ENCODE results near the gene ASPSCR1.

ASPSCR1 gene

DNA sequence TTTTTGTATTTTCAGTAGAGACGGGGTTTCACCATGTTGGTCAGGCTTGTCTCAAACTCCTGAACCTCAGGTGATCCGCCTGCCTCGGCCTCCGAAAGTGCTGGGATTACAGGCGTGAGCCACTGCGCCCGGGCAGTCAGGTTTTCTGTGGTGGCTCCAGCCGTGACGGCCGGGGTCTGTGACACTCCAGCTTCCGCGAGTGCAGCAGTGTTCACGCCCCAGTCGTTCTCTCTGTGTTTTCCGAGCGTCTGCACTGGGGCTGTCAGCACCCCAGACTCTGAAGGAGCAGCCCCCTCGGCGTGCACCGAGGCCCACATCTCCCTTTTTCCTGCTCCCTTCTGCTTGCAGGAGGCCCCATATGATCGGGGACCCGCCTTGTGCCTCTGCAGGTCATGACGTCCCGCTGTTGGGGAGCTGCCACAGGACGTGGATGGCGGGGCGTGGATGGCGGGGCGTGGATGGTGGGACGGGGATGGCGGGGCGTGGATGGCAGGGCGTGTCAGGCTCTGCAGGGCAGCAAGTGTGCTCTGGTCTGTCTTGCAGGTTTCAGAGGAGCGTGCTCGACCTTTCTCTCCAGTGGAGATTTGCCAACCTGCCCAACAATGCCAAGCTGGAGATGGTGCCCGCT lies 5.7 kb downstream of the ASPSCR1 start:
- no peak for DNase-seq

DNA sequence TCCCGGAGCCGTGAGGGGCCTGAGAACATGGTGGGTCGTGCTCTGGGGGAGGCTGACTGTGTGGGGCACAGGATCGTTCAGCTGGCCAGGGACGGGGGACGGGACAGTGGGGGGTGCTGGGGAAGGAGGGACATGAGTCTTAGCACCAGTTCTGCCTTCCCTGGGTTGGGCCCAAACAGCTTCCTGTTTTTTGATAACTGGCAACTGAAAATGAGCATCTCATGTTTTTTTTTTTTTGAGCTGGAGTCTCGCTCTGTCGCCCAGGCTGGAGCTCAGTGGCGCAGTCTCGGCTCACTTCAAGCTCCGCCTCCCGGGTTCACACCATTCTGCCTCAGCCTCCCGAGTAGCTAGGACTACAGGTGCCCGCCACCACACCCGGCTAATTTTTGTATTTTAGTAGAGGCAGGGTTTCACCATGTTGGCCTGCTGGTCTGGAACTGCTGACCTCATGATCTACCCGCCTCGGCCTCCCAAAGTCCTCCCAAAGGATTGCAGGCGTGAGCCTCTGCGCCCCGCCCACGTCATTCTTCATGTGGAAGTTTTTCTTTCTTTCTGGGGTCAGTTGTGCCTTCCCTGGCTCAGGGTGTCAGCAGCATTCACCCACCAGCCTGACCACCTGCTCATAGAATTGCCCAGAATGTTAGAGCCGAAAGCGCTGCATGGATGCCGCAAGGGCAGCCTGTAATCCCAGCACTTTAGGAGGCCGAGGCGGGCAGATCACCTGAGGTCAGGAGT lies 6.4 kb downstream of the ASPSCR1 start:
- peak; percentile 49 for DNase-seq

DNA sequence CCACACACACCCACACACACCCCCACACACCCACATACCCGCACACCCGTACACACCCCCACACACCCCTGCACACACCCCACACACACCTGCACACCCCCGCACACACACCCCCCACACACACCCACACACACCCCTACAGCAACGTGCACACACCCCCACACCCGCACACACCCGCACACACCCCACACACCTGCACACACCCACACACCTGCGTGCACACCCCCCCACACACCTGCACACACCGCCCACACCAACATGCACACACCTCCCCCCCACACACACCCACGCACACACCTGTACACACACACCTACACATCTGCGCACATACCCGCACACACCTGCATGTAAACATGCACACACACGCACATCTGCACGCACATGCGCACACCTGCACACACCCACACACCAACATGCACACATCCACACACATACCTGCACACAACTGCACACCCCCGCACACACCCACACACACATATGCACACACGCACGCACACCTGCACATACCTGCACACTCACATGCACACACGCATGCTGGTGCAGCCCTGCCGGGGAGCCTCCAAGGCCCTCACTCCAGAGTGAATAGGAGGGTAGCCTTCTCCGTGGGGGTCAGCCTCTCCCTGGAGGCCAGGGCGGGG lies 7.5 kb downstream of the ASPSCR1 start:
- DNase-seq: no peak

DNA sequence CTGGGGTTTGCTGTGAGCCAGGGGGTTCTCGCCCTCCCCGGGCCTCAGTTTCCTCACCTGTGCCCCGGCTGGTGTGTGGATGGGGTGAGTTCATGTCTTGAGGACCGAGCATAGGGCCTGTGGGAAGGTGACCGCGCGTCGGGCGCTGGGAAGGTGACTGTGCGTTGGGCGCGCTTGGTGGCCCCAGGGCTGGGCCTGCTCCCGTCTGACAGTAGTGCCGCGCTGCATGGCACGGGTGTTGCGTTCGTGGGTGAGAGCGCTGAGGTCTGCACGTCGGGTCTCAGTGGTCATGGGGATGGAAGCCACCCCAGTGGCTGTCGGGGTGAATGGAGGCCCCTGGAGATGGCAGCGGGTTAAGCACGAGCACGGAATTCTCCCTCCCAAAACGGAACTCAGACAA lies 9.2 kb downstream of the ASPSCR1 start:
- no peak for DNase-seq

DNA sequence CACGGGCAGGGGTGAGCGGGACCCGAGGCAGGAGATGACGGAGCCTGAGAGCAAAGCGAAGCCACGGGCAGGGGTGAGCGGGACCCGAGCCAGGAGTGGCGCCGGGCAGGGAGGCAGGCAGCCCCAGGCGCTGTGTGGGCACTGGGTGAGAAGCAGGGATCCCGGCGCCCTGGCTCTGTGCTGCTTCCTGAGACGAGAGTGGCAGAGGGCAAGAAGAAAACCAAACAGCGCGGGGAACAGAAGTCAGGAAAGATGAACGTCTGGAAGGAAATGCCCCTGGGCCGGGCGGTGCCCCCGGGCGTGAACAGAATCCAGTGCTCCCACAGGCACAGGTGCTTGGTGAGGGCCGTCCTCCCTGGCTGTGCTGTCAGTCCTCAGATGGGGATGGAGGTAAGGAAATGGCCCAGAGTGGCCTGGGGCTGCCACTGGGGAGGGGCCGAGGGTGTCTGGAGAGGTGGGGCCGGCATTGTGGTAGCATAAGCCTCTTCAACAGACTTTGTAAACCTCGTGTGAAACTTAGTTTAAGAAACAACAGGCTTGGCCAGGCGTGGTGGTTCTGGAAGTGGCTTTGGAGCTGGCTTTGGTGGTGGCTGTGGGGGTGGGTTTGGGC lies 9.8 kb downstream of the ASPSCR1 start:
- DNase-seq: no peak

DNA sequence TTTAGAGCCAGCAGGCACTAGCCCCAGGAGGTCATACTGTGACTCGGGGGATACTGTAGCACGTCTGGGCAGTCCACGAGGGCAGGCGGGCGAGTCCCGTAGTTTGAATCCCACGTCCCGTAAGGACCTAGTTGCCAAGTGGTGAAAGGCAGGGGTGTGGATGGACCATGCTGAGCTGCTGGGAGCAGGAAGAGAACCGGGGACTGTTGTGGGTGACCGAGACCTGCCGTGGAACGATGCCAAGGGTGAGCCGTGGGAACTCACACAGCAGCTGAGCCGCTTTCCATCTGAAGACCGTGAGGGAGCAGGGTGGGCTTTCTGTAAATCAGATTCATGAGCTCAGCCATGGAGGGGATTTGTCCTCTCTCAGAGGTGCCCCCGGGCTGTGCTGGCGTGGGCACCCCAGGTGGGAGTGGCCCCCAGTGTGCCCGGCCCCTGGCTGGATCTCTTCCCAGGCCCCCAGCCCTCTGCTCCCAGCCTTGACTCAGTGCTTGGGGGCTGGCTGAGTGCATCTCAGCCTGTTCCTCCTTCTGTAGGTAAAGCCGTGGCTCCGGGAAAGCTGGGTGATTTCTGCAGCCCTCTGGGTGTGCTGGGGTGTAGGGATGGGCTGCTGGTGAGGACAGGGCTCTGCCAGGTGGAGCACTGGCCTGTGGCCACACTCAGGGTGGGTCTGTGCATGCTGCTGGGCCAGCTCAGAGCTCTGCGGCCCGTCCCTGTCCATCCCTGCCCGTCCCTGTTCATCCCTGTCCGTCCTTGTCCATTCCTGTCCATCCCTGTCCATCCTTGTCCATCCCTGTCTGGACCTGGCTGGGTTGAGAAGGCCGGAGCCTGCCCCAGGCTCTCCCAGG lies 13.6 kb downstream of the ASPSCR1 start:
- DNase-seq: no peak

DNA sequence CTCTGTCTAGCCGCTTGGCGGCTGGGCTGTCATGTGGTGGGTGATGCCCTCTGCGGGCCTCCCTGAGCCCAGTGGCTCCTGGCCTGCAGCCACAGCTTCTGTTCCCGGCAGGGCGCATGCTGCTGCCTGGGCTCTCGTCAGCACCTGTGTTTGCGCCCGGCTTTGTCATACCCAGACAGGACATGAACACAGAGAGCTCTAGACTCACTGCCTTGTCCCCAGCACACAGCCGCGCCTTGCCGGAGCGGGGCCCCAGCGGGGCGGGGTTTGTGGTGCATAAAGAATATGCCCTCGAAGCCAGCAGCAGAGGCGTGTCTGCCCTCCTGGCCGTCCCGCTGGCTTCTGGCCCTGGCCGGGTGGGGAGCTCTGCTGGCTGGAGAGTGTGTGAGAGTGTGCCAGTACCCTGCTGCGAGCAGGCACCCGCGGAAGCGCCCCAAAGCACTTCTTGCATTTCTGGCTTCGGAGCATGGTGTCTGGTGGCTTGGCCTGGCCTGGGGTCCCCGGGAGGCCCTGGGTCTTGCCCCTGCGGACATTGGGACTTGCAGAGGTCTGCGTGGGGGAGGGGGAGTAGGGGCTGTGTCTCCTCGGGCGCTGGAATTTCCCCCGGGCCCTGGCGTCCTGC lies 14.4 kb downstream of the ASPSCR1 start:
- no peak for DNase-seq

DNA sequence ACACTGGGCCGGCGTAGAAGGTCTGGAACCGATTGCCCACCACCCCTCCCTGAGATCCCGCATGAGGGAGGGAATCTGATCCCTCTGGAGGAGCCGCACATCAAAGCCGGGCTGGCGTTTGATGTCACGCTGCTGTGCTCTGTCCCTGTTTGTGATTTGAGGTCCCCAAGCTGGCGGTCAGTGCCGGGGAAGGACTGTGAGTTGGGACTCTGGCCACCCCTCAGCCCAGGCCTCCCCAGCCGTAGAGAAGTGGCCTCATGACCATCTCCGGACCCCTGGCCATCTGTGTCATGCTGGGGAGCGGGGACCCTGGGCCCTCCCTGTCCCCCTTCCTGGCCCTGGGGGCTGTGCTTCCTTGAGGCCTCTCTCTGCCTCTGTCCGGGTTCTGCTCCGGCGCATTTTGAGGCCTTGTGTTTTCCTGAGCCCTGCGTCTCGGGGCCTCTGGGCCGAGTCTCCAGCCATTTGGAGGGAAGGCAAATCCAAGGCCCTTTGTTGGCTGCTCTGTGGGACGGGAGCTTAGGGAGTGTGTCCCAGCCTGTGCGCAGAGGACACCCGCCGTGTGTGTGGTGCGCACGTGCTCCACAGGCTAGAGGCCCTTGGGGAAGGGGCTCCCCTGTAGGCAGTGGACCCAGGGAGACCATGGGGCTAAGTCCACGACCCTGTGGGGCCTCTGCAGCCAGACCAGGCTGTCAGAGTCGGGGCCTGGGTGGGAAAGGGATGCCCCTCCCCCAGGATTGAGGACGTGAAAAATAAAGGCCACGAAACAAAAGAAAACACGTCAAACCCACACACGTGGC lies 15.1 kb downstream of the ASPSCR1 start:
- DNase-seq: no peak

DNA sequence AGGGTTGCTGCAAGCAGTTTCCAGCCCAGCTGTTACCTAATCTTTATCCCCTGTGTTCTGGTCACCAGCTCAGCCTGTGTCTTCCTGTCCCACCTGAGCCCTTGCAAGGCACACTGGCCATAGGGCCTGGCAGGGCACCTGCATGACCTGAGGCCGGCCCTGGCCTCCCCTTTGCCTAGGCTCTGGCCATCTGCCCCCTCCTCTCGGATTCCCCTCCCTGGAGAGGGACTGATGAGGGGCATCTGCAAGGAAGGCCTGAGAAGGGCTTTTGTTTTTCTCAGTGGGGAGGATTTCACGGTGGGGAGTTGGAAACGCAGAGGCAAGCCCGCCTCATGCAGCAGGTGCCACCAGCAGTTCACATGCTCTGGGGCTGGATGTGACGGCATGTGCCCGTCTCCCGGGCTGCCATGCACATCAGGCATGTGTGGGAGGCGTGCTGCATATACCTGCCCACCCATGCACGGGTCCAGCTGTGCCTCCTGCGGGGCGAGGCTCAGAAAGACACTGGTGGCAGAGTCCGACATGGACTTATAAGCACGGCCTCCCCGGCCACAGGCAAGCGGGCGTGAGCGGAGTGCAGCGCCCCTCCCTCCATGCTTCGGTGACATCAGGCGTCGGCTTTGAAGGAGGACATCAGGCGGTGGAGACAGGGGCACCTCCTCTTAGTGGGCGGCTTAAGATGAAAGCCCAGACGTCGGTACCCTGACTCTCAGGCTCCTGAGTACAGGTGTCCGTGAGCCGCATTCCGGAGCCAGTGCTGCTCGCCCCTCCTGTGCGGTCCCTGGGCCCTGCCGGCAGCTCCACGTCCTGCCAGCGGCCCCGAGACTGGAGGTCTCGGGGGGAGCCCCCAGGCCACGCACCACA lies 16.5 kb downstream of the ASPSCR1 start:
- no peak for DNase-seq

DNA sequence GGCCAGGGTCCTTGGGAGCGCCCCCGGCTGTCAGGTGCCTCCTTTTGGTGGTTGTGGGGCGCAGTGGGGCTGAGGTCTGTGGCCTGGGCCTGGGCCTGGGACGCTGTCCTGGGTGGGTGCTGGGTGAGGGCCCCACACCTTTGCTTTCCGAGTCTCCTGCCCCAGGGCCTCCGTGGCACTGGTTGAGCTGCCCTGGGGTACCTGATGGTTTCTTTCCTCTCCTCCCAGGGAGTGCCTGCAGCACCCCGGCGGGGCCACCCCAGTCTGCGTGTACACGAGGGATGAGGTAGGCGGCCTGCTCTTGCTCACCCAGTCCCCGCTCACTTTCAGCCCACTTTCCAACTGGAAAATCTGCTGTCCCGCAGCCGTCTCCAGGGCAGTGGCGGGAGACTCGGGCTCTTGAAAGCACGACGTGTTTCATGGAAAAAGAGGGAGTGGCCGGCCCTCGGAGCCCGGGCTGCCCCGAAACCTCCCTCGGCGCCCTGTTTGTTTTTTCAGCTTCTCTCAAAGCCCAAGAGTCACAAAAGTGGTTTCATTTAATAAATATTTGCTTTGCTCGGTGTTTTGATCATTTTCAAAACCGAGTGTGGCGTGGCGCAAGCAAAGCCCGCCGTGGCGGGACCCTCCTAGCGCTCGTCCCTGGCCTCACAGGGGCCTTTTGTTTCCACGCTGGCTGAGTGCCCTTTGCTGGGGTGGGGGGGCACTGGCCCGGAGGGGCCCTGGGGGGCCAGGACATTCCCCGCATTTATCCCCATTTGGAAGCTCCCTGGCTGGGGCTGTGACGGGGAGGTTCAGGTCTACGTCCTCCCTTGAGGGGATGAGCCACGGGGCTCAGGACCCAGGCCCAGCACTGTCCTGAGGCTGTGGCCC lies 17.4 kb downstream of the ASPSCR1 start:
- DNase-seq: no peak

DNA sequence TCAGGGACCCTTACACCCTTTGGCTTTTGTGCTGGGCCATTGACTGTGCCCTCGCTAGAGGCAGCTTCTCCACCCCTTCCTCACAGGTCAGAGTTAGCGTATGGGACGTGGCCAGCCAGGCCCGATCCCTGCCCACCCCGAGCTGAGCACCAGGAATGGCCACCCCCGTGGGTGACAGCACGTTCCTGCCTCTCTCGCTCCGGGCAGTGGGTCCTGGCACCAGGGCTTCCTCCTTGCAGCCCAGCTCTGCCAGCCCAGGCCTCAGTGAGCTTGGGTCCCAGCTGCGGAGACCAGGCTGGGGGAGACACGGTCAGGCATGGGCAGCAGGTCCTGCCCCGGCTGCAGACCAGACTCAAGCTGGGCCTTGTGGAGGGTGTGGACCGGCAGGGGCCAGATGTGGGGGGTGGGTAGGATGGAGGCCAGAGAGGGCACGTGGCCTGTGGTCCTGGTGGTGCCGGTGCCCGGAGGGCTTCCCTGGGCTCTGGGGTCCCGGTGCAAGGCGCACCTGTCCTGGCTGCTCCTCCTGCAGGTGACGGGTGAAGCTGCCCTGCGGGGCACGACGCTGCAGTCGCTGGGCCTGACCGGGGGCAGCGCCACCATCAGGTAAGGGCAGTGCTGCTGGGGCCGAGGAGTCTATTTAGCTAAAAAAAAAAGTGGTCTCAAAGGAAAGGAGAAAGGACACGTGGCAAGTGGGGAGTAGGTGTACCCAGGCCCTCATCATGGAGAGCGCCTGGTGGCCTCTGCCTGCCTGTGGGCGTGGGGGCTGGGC lies 18.2 kb downstream of the ASPSCR1 start:
- DNase-seq: no peak

DNA sequence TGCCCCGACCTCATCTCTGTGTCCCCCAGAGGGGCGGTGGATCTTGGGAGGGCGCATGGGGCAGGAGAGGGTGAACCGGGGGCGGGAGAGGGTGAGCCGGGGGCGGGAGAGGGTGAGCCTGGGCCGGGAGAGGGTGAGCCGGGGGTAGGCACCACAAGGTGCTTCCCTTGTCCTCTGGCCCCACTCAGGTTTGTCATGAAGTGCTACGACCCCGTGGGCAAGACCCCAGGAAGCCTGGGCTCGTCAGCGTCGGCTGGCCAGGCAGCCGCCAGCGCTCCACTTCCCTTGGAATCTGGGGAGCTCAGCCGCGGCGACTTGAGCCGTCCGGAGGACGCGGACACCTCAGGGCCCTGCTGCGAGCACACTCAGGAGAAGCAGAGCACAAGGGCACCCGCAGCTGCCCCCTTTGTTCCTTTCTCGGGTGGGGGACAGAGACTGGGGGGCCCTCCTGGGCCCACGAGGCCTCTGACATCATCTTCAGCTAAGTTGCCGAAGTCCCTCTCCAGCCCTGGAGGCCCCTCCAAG lies 18.9 kb downstream of the ASPSCR1 start:
- no peak for DNase-seq

DNA sequence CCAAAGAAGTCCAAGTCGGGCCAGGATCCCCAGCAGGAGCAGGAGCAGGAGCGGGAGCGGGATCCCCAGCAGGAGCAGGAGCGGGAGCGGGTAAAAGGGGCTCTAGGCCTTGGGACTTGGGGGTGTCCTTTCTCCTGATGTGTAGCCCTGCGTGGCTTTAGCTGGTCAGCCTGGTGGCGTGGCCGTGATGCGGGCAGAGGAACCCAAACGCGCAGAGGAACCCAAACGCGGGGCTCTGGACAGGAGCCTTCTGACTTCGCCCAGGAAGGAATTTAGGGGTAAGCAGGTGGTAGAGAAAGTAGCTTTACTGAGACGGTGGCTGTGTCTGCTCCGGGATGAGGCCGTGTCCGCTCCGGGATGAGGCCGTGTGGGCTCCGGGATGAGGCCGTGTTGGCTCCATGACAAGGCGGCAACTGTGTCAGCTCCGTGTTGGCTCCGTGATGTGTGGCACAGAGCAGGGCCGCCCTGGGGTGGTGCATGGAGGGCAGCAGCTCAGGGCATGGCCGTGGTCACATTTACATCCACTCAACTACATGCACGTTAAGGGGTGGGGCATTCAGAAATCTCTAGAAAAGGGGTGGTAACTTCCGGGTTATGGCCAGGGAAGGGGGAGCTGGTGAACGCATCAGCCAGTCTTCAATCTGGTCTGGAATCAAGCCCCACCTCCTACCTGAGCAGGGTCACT lies 19.5 kb downstream of the ASPSCR1 start:
- DNase-seq: no peak

DNA sequence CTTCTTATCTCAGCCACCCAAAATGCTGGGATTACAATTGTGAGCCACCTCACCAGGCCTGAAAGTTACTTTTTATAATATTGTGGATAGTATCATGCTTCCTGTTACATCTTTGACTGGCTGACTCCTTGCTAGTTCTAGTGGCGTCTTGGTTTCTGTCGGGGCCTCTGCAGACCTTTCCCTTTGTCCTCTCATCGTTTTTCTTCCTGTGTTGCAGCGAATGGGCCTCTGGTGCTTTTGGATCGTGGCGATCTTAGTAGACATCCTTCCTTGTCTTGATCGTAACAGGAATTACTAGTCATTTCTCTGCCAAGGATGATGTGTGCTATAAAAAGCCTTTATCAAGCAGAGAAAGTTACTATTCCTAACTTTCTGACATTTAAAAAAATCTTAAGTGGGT lies 20.8 kb downstream of the ASPSCR1 start:
- no peak for DNase-seq

DNA sequence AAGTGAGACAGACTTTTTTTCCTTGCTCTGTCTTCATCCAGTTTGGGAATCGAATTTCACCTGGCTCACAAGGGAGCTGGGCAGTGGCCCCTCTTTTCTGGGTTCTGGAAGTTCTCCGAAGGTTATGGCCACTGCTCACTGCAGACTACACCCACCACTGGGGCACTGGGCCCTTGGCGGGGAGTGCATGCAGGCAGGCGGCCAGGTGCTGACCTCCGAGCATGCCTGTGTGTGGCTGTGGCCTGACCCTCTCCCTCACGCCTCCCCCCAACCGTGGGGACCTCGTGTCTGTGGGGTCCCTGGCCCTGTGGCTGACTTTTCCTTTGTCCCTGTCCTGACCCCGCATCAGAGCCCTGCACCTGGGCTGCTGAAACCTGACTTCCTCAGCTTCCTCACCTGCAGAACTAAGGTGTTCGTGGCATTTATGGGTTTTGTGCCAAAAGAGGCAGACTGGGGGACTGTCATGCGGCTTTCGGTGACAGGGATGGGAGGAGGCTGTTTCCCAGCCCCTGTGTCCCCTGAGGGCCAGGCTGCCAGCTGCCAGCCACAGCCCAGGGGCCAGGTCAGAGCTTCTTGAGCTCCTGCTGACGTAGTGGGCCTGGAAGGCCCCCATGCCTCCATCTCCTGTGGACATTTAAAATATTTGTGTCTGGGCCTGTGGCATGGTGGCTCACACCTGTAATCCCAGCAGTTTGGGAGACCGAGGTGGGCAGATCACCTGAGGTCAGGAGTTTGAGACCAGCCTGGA lies 21.4 kb downstream of the ASPSCR1 start:
- DNase-seq: no peak

DNA sequence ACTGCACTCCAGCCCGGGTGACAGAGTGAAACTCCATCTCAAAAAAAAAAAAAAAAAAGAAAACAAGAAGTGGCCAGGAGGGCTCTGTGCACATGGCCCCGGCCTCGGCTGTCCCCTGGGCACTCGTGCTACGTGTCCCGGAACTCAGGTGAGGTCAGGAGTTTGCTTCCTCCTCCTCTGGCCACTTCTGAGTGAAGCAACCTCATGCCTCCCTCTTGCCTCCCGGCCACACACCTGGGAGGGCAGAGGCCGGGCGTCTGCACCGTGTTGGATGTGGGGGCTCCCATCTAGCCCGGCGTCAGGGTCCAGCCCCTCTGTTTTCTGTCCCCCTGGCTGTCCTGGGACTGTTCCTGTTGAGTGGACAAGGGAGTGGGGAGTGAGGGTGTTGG lies 22.2 kb downstream of the ASPSCR1 start:
- no peak for DNase-seq

Data from MV-4-11 (cell line).